T-helper 2 cell treated with Interferon-gamma antibody and Interleukin-4, amounts not matched to agents 100 ng/mL and 5 ng/mL, for 36 hours (primary cell): ENCODE data around the gene CEACAM3. TPM values are rescaled to one million over a fixed set of nuclear protein-coding genes. Genes with fewer than 3 reads are reported as not detected.
"Not testable (repeated sequence)": the region's sequence is repeated elsewhere in the genome, so short reads cannot be mapped to it uniquely, and the experiment has no call there.

ENCODE experiments used
- intact Hi-C: fragments of 100-400 bp; cut with micrococcal nuclease; formaldehyde crosslinking; loops from one replicate; pipeline ENCODE4 v1.15.1; 2023
- total RNA-seq: library from RNA; stranded (reverse); gene quantifications from 2 replicates; pipeline ENCODE4 v1.2.3, GENCODE V29; 2022

The CEACAM3 gene
- total RNA-seq = not detected in 2 replicates

DNA sequence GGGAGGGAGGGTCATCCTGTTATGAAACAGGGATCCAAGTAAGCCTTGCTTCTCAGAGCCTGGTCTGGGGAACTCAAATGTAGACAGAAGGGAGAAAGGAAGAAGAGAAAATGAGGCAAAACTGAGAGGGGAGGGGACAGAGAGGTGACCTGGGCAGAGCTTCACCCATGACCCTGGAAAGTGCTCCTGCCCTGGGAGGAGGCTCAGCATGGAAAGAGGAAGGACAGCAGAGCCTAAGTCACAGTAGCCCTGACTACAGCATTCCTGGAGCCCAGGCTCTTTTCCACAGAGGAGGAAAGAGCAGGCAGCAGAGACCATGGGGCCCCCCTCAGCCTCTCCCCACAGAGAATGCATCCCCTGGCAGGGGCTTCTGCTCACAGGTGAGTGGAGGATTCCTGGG is at the start of gene CEACAM3:
TSS of gene CEACAM3 (plus strand) at position 226 of the 400 bp plus-strand sequence. CDS start at position 317, 91 bp downstream.
- intact Hi-C loops = no loop called here

- intact Hi-C loops = loop anchor here (2.0 kb wide), 1 partner anchor 40 kb away; no protein-coding TSS in a partner anchor
These were observed 49.7 kb upstream of the CEACAM3 start for GRCh38 chr19:41746593-41747227.

DNA sequence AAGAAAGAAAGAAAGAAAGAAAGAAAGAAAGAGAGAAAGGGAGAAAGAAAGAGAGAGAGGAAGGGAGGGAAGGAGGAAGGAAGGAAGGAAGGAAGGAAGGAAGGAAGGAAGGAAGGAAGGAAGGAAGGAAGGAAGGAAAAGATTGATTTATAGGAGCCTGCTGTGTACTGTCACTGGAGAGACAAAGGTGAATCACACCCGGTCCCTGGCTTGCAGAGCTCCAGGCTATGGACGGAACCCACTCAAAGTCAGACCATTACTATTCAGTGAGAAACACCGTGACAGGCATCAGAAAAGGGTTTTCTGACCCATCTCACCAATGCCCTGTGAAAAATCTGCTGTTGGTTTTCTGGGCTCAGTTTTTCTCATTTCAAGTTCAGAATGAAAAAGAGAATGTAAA is 48.4 kb upstream of the CEACAM3 start:
- intact Hi-C loops = no loop called here

GRCh38 chr19:41750248-41751134 is 45.9 kb upstream of the CEACAM3 start:
- intact Hi-C loops = not testable (repeated sequence)

DNA sequence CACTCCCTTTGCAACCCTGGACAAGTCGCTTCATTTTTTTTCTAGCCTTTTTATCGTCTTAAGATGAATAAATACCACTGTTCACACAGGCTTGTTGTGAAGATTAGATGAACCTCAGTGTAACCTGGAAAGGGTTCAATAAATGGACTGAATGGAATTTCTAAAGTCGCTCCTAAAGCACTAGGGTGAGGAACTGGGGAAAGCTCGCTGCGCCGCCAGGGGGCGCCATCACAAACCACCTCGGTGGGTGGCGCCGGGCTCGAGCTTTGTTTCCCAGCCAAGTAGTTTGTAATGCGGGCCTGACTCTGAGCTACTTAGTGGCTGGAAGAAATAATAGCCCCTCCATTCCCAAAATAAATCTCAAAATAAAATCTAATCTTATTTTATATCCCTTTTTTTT is 43.2 kb upstream of the CEACAM3 start:
- intact Hi-C loops = loop anchor here (1.0 kb wide), 1 partner anchor 32 kb away; no protein-coding TSS in a partner anchor

DNA sequence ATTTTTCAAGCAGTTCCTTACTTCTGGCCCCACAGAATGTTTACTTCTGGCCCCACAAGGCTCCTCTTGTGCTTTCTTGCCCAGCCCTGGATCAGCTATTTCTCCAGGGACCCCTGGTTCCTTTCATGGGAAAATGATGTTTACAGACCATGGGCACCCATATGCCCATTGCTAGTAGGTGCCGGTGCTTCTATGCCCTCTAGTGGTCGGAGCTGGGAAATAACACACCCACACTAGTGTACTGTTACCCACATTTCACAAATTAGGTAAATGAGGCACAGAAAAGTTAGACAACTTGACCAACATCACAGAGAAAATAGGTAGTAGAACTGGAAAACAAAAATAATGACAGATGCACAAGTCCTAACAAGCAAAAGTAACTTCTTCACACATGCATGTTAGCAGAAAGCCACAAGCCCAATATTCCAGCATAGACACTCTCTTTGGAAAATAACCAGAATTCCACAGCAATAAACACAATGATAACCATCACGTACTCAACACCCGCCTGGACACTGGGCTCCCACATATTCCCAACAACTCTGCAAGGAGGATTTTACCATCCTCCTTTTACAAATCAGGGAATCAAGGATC is 42.4 kb upstream of the CEACAM3 start:
- intact Hi-C loops = loop anchor here (1.0 kb wide), 1 partner anchor 31 kb away; no protein-coding TSS in a partner anchor

DNA sequence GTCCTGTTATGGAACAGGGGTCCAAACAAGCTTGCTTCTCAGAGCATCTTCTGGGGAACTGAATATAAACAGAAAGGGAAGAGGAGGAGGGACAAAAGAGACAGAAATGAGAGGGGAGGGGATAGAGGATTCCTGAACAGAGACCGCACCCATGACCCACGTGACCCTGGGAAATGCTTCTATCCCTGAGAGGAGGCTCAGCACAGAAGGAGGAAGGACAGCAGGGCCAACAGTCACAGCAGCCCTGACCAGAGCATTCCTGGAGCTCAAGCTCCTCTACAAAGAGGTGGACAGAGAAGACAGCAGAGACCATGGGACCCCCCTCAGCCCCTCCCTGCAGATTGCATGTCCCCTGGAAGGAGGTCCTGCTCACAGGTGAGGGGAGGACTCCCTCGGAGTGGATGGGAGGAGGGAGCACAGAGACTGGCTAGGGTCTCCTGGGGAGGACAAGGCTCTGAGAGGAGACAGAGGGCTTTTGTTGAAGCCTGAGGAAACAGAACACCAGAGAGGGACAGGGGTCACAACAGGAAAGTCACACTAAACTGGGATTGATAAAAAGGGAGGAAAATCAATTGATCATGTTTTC is 41.0 kb upstream of the CEACAM3 start, which contains the start of gene CEACAM6:
TSS of gene CEACAM6 (plus strand) at position 203 of the 586 bp plus-strand sequence. CDS start at position 312, 109 bp downstream.
- intact Hi-C loops = no loop called here

DNA sequence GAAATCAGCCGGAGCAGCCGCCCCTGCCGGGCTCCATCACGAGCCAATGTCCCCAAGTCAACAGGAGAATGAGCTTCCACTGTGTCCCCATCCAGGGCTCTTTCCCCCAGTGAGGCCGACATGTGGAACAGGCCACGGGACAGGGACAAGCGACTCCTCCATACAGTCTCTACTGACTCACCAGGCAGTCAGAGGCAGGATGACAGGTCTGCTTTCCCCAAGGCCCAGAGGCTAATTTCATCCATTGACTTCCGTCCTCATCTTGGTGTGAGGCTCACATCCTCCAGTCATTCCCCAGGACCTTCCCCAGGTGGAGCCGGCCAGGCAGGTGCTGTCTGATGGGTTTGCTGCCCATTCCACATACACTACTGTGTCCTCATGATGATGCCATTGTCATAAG is 37.5 kb upstream of the CEACAM3 start:
- intact Hi-C loops = no loop called here

DNA sequence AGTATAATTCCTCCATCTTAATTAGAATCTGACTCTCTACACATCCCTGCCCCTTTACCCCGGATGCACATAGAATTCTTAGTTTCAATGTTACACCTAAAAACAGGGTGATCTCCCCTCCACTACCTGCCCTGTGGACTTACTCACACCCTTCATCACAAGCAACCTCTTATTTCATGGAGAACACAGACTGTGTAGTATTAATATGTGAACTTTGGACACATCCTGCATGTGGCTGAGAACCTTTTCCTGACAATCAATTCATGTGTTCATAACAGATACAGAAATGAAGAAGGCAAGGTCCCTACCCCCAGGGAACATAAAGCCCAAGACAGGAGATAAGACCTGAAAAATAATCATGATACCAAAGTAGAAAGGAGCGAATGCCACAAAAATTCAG is 29.3 kb upstream of the CEACAM3 start:
- intact Hi-C loops = no loop called here

DNA sequence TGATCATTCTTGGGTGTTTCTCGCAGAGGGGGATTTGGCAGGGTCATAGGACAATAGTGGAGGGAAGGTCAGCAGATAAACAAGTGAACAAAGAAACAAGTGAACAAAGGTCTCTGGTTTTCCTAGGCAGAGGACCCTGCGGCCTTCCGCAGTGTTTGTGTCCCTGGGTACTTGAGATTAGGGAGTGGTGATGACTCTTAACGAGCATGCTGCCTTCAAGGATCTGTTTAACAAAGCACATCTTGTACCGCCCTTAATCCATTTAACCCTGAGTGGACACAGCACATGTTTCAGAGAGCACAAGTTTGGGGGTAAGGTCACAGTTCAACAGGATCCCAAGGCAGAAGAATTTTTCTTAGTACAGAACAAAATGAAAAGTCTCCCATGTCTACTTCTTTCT is 28.3 kb upstream of the CEACAM3 start:
- intact Hi-C loops = not testable (repeated sequence)

- intact Hi-C loops = no loop called here
These were observed 26.8 kb upstream of the CEACAM3 start for GRCh38 chr19:41769608-41770007.

DNA sequence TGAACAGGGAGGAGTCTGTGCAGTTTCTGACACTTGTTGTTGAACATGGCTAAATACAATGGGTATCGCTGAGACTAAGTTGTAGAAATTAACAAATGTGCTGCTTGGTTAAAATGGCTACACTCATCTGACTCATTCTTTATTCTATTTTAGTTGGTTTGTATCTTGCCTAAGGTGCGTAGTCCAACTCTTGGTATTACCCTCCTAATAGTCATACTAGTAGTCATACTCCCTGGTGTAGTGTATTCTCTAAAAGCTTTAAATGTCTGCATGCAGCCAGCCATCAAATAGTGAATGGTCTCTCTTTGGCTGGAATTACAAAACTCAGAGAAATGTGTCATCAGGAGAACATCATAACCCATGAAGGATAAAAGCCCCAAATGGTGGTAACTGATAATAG is 25.0 kb upstream of the CEACAM3 start:
- intact Hi-C loops = no loop called here

GRCh38 chr19:41774515-41774980 is 21.8 kb upstream of the CEACAM3 start:
- intact Hi-C loops = no loop called here

- intact Hi-C loops = no loop called here
These were observed 19.7 kb upstream of the CEACAM3 start for GRCh38 chr19:41776700-41777099.

- intact Hi-C loops = no loop called here
These were observed 12.8 kb upstream of the CEACAM3 start for GRCh38 chr19:41783612-41784011.

DNA sequence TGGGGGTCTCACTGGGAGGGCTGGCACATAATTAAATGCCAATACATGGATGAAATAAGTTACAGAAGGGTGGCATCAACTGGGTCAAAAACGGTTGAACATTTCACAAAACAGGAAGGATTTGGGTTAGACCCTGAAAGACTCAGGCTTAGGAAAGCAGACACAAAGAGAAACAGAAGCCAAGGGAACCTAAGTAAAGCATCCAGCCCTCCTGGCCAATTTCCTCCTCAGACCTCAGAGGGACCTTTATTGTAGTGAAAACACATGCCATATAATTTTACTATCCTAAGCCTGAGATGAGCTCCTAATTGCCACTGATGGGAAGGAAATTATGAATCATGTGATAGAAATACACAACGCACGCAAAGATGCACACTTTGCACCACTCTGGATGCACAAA is 12.1 kb upstream of the CEACAM3 start:
- intact Hi-C loops = no loop called here

- intact Hi-C loops = loop anchor here (1.0 kb wide), 1 partner anchor 31 kb away; no protein-coding TSS in a partner anchor
These were observed 11.6 kb upstream of the CEACAM3 start for GRCh38 chr19:41784743-41785142.

DNA sequence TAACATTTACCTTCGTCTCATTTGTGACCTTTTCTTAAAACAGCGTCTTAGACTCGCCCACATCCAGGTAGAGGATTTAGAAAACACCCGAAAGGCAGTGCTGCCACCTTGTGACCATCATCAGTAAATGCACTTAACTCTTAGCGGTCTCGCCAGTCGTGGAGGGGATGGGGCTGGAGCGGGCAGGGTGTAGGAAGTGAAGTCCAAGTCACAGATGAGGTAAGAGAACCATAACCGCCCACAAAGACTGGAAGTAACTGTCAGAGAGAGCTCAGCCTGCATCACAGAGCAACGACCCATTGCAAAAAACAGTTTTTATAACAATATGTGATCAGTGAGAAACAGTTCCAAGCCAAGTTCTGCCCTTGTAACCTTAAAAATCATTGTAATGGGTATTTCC is 10.7 kb upstream of the CEACAM3 start:
- intact Hi-C loops = loop anchor here (1.0 kb wide), 1 partner anchor 32 kb away; no protein-coding TSS in a partner anchor

DNA sequence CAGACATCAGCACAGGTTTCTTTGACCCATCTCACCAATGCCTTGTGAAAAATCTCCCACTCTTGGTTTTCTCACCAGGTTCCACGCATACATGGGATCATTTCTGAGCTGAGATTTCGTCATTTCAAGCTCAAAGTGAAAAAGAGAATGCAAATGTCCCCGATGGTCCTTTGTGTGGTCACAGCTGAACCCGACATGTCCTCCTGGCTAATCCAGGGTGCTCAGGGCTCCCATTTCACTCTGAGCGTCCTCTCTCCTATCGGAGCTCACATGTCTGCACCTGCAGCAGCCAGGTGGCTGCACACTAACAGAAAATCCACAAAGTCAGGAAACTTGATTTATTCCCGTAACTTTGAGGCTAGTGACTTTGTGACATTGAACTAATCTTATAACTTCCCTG is 9.3 kb upstream of the CEACAM3 start:
- intact Hi-C loops = no loop called here

DNA sequence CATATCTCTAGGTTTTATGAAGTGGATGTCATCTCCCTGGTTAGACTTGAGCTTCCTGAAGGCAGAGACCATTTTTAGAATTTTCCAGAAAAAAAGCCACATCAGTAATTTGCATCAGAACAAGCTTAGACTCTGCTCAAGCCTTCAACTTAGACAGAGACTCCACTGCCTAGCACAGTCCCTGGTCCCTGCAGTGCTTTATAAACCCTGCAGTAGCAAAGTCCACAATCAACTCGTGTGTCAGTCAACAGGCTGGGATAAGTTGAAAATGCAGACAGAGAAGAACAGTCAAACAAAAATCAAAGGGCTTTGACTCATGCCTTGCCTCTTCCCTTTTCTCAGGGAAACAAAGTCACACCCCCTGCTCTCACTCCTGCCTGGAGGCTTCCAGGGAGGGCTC is 7.9 kb upstream of the CEACAM3 start:
- intact Hi-C loops = not testable (repeated sequence)

DNA sequence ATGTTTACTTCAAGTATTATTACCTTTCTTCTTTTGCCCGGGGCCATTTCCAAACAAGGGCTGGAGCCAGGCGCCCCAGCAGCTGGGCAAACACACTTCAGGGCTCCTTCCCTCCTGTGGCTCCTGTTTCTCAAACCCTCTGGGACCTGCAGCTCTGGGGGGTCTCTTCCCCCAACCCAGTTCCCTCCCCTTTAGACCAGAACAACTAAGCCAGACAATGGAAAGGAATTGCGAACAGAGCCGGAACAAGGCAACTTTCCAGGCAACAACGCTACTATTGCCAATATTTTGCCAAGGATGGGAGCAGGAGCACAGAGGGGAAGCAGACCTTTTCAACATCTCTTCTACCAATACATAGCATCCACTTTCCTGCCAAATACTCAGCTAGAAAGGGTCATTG is 7.3 kb upstream of the CEACAM3 start:
- intact Hi-C loops = not testable (repeated sequence)
